HG02943 (cell line): ENCODE data around the gene PLPP6.

Source experiments
- ATAC-seq: cut with Tn5 transposase; IDR thresholded peaks from one replicate; pipeline ENCODE4 v1.9.1; 2021; ENCODE audit warnings: mild to moderate bottlenecking, low read depth, moderate library complexity; ENCODE audit not compliant: unreplicated experiment

The PLPP6 gene

GRCh38 chr9:4661611-4662010, 483 bp upstream of the PLPP6 start:
- no peak for ATAC-seq

- no peak for ATAC-seq
Observed at GRCh38 chr9:4662989-4663792, 1.1 kb downstream of the PLPP6 start.

DNA sequence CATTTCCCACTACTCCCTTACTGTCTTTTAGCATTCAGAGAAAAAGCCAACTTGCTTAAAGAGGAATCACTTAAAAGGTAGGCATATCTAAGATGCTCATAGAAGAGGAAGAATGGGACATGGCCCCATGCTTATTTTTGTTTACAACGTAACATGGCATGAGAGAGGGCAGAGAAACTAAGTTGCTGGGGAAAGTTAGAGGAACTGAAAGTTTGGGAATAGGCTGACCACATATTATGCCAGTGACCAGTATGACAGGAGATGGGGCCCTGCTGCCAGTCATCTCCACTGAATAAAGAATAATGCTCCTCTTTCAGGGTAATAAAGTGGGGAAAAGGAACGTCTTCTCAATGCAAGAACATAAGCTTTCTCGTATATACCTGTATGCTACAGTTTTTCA, 1.9 kb downstream of the PLPP6 start:
- no peak for ATAC-seq

DNA sequence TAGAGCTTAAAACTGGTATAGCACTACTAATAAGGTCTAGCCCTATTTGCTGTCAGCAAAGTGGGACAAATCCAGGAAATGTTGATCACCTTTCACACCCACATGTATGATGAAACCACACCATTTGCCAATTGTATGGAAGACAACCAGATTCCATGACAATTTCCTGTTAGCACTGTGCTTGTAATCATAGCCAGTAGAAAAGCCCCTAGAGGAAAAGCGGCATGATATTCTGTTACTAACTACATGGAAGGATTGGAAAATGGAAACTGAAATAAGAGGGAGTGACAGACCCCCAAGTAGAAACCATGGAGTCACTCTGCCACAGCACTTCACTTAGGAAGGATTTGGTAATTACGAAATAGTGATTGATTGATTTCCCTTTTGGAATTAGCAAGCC, 3.3 kb downstream of the PLPP6 start:
- no peak for ATAC-seq

DNA sequence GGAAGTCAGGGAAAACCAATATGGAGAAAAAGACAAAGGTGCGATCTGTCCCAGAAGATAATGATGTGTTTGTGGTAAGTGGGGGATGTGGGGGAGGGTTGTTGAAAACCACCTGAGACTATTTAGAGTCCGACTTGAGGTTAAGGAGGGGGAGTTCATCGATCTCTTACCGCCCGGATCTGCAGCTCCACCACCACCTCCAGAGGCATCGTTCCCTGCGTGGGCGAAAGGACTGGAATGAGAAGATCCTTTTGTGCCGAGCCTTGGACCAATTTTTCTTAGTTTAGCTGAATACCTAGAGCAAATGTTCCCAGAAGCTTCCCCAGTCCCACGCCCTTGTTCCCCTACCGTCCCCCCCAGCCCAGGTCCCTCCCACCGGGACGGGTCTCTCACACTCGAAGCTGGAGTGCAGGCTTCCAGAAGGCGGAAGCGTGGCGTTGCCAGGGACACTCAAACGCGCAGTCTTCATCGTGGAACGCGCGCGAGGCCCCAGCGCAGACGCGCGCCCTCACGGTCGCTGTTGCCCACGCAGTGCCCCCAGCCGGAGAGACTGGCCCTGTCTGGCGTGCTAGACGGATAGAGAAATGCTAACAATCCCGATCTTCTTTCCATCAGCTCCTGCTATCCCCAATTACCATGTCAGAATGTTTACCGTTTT, 4.1 kb downstream of the PLPP6 start, which contains the start of gene SPATA6L:
SPATA6L (minus strand) TSS at position 439 of the 658 bp plus-strand sequence; CDS start at position 209, 230 bp downstream.
- ATAC-seq: no peak

- ATAC-seq: no peak
Observed at GRCh38 chr9:4667681-4668080, 5.6 kb downstream of the PLPP6 start.

DNA sequence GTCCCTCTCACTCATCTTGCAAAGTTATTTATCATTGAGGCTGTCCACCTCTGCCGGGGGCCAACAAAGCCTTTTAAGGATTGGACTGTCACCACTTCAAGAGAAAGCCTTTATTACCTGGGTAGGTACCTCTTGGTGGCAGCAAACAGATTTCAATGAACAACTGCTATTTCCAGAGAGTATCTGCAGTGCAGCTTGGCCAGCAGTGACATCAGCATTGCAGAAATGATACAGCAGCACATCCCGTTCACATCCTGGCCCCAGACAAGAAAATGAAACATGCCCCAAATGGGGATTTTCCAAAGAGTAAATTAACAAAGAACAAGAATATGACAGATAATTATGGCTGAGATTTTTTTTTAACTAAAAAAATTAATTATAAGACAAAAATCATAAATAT, 6.5 kb downstream of the PLPP6 start:
- no peak for ATAC-seq

DNA sequence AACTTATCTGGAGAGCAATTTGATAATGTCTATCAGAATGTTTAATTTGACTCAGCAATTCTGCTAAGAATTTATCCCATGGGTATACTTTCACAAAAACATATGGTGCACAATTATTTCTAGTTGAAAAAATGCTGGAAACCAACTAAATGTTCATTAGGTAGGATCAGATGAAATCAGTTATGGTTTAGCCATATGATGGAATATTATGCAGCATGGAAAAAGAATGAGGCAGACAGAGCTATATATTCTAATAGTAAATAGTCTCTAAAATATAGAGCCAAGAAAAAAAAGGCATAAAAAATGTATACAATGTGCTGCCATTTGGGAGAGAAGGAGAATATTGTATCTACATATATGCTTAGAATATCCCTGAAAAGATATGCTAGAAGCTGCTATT, 7.8 kb downstream of the PLPP6 start:
- no peak for ATAC-seq

- ATAC-seq: no peak
Observed at GRCh38 chr9:4670591-4670990, 8.5 kb downstream of the PLPP6 start.

DNA sequence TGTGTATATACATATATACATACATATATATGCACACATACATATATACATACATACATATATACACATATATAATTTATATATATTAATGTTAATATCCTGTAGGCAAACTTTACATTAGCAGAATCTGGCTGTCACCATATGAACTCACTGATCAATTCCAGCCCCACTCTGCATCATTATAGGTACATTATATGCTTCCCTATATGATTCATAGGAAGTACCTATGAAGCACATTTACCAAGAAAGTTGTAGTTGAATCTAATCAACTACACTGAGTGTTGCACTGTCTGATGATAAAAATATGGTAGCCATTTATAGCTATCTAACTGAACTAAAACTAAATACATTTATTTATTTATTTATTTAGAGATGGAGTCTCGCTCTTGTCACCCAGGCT, 9.6 kb downstream of the PLPP6 start:
- no peak for ATAC-seq

GRCh38 chr9:4674783-4675182, 12.7 kb downstream of the PLPP6 start:
- no peak for ATAC-seq

DNA sequence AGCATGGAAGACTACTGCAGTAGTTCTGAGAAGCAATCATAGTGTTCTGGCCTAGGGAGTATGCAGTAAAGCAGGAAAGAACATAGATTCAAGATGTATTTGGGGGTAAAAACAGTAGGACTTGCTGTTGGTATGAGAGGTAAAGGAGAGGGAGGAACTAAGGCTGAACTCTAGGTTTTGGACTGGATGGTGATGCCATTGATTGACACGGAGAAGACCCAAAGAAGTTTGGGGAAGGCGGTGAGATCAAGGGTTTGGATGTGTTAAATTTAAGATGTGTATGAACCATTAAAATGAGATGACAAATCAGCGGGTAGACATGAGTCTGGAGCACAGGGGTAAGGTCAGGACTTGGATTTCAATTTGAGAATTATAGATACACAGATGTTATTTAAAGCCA, 15.3 kb downstream of the PLPP6 start:
- ATAC-seq: no peak

- ATAC-seq: no peak
Observed at GRCh38 chr9:4678679-4679267, 16.7 kb downstream of the PLPP6 start.

- ATAC-seq: peak; percentile 93
Observed at GRCh38 chr9:4679268-4680172, 17.4 kb downstream of the PLPP6 start, which contains the start of gene CDC37L1. Gene CDC37L1 (plus strand): TSS chr9:4679569. CDS start chr9:4679768, 199 bp downstream.

DNA sequence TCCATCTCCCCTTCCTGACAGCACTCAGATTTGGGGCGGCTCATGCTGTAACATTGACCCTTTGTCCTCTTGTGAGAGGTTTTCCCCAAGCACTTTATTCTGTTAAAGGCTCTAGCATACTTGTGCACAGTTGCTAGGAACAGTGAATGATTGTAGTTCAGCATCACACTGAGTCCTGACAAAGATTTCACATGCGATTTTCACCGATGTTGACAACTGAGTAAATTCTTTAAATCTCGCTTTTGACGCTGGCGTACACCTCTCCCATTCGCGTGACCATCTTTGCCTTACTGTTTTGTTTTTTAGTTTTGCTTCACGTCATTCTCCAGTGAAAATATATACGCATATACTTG, 18.1 kb downstream of the PLPP6 start:
- no peak for ATAC-seq

GRCh38 chr9:4680750-4681149, 18.7 kb downstream of the PLPP6 start:
- ATAC-seq: no peak

- no peak for ATAC-seq
Observed at GRCh38 chr9:4684820-4685219, 22.7 kb downstream of the PLPP6 start.

- ATAC-seq: no peak
Observed at GRCh38 chr9:4686112-4686511, 24.0 kb downstream of the PLPP6 start.

GRCh38 chr9:4686584-4686983, 24.5 kb downstream of the PLPP6 start:
- no peak for ATAC-seq

- no peak for ATAC-seq
Observed at GRCh38 chr9:4689021-4689420, 26.9 kb downstream of the PLPP6 start.

- ATAC-seq: no peak
Observed at GRCh38 chr9:4689687-4690104, 27.6 kb downstream of the PLPP6 start.
